ENCODE data around the gene ARHGAP44. TPM values are rescaled to one million over a fixed set of nuclear protein-coding genes. Genes with fewer than 3 reads are reported as not detected.

Gene ARHGAP44
- total and polyA plus RNA-seq, 2 of the 13 experiments (the other 11 are each of a cell fraction or from before 2014, with no cell fraction given): 0.79 to 3.1 TPM

- Histone ChIP-seq H3K9me3 (ENCODE audit: low read length) (no peaks in the 10 kb centered on the region), H3K4me3 (replicated peaks in 1 of 3; ENCODE audit: insufficient read depth in 1 of 3, low read depth in 2 of 3, low read length in 3 of 3) (no peak overlapping the region), H3K4me1 (ENCODE audit: insufficient read depth, low read length) (peaks cover 12% of the 10 kb centered on the region), H4K20me1 (ENCODE audit: insufficient read depth, low read length) (no peaks in the 10 kb centered on the region), H3K4me2 (ENCODE audit: low read depth, low read length) (no peak overlapping the region), H3K27me3 (ENCODE audit: control insufficient read depth in 1 of 2, insufficient read depth in 2 of 2, low read length in 2 of 2) (peaks cover 0 to 5% of the 10 kb centered on the region in 2 experiments; a peak in 1 of 5 replicates), H3K27ac (ENCODE audit: extremely low read length, insufficient read depth, low read length) (no peak overlapping the region), H3K36me3 (replicated peaks in 1 of 2; ENCODE audit: control insufficient read depth in 1 of 2, insufficient read depth in 2 of 2, low read length in 2 of 2) (no peaks in the 10 kb centered on the region), H2AFZ (ENCODE audit: low read length) (no peak overlapping the region), H3K9ac (ENCODE audit: insufficient read depth, low read depth, low read length) (no peak overlapping the region), H3K79me2 (ENCODE audit: insufficient read depth, low read length) (no peaks in the 10 kb centered on the region)
- in situ Hi-C loops (cut with HindIII; ENCODE audit: extremely low pct_ligation_motif_present, low pct_unique_long_range_greater_than_20kb): no loop called here
- no TSS peak for BruUV-seq (replicated peaks)
- TF ChIP-seq ZBTB37 (CRISPR knock-in tag; IDR thresholded peaks at IDR 0.05): no peak
- TF ChIP-seq, protein P1, sequence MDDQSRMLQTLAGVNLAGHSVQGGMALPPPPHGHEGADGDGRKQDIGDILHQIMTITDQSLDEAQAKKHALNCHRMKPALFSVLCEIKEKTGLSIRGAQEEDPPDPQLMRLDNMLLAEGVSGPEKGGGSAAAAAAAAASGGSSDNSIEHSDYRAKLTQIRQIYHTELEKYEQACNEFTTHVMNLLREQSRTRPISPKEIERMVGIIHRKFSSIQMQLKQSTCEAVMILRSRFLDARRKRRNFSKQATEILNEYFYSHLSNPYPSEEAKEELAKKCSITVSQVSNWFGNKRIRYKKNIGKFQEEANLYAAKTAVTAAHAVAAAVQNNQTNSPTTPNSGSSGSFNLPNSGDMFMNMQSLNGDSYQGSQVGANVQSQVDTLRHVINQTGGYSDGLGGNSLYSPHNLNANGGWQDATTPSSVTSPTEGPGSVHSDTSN (CRISPR knock-in tag; IDR thresholded peaks at IDR 0.05; ENCODE audit: borderline replicate concordance): no peak
- no peak for TF ChIP-seq KAT8 (CRISPR knock-in tag; IDR thresholded peaks at IDR 0.05)
- TF ChIP-seq ZNF446 (CRISPR knock-in tag; IDR thresholded peaks at IDR 0.05): no peak
- TF ChIP-seq PBX2 (CRISPR knock-in tag; IDR thresholded peaks at IDR 0.05): no peak
- no peak for DNase-seq (ENCODE audit: low spot score)
- WGBS (ENCODE audit: low lambda C conversion rate): 6% methylated on average over 2 of the region's 2 CpGs
- ChIA-PET CTCF (ENCODE audit: low intra/inter-chr PET ratio, low total read pairs) (no interaction called here), POLR2A (interaction anchor here (1.2 kb wide), 1 partner anchor 11 kb away, joined by 6 read pairs; the partner anchor contains the start of gene ELAC2)
- intact Hi-C loops (cut with micrococcal nuclease; ENCODE audit: unreplicated experiment): no loop called here
- no peak for FAIRE-seq
- ATAC-seq: no peak
These were observed 240.0 kb downstream of the ARHGAP44 start for GRCh38 chr17:13029340-13029739.

All from HepG2 (cell line).